Brain microvascular endothelial cell (primary cell): Measurements from ENCODE around the gene SRPK1.
A peak's percentile ranks its signal among the peaks of the same experiment; 100 is the strongest.

Experiments used
- DNase-seq: peaks from one replicate; pipeline ENCODE4 v3.0.0-alpha.2; 2020
- H3K27ac ChIP-seq: fragments of 250-450 bp; sonication (Bioruptor Pico); 2 replicates; pipeline ENCODE4 v1.5.1; 2020; ENCODE audit warnings: mild to moderate bottlenecking, moderate library complexity
- H3K27me3 ChIP-seq: fragments of 250-450 bp; sonication (Bioruptor Pico); replicated peaks from 2 replicates; pipeline ENCODE4 v1.5.1; 2020; ENCODE audit warnings: mild to moderate bottlenecking
- H3K36me3 ChIP-seq: fragments of 250-450 bp; sonication (Bioruptor Pico); replicated peaks from 2 replicates; pipeline ENCODE4 v1.5.1; 2020; ENCODE audit warnings: mild to moderate bottlenecking
- H3K4me3 ChIP-seq: 2 replicates; pipeline ENCODE4 v1.5.1; 2011; ENCODE audit warnings: low read depth, mild to moderate bottlenecking, control low read depth, low read length, moderate library complexity
- in situ Hi-C: cut with HindIII; loops from 2 replicates; pipeline ENCODE4 v1.10.0; 2017; ENCODE audit warnings: low sequenced_read_pairs, low pct_ligation_motif_present
- TF ChIP-seq, protein P1 (sequence below): IDR thresholded peaks from 2 replicates; pipeline ENCODE4 v1.5.1; 2011; ENCODE audit warnings: low read depth, mild to moderate bottlenecking, moderate library complexity, low read length, control low read depth, inconsistent platforms; ENCODE audit errors: missing control alignments

SRPK1 gene

DNA sequence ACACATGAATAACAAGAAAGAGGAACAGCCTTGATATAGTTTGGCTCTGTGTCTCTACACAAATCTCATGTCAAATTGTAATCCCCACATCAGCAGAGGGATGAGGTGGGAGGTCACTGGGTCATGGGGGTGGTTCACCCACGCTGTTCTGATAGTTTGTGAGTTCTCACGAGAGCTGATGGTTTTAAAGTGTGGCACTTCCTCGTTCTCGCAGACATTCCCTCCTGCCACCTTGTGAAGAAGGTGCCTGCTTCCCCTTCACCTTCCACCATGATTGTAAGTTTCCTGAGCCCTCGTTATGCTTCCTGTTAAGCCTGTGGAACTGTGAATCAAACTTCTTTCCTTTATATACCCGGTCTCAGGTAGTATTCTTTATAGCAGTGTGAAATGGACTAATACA lies 13.1 kb downstream of the SRPK1 start:
- DNase-seq: no peak
- in situ Hi-C loops: no loop called here
- Histone ChIP-seq H3K4me3 (no peak overlapping the region), H3K36me3 (peaks cover 19% of the 10 kb centered on the region), H3K27me3 (no peaks in the 10 kb centered on the region), H3K27ac (no peak overlapping the region)
- TF ChIP-seq, protein P1, sequence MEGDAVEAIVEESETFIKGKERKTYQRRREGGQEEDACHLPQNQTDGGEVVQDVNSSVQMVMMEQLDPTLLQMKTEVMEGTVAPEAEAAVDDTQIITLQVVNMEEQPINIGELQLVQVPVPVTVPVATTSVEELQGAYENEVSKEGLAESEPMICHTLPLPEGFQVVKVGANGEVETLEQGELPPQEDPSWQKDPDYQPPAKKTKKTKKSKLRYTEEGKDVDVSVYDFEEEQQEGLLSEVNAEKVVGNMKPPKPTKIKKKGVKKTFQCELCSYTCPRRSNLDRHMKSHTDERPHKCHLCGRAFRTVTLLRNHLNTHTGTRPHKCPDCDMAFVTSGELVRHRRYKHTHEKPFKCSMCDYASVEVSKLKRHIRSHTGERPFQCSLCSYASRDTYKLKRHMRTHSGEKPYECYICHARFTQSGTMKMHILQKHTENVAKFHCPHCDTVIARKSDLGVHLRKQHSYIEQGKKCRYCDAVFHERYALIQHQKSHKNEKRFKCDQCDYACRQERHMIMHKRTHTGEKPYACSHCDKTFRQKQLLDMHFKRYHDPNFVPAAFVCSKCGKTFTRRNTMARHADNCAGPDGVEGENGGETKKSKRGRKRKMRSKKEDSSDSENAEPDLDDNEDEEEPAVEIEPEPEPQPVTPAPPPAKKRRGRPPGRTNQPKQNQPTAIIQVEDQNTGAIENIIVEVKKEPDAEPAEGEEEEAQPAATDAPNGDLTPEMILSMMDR: no peak

- peak; percentile 46 for DNase-seq
- TF ChIP-seq, protein P1: no peak
- Histone ChIP-seq H3K36me3 (peaks cover 19% of the 10 kb centered on the region), H3K27me3 (no peaks in the 10 kb centered on the region), H3K4me3 (no peak overlapping the region), H3K27ac (peak overlapping the region; percentile 13)
- in situ Hi-C loops: no loop called here
Observed at GRCh38 chr6:35906499-35906846, 14.4 kb downstream of the SRPK1 start.

DNA sequence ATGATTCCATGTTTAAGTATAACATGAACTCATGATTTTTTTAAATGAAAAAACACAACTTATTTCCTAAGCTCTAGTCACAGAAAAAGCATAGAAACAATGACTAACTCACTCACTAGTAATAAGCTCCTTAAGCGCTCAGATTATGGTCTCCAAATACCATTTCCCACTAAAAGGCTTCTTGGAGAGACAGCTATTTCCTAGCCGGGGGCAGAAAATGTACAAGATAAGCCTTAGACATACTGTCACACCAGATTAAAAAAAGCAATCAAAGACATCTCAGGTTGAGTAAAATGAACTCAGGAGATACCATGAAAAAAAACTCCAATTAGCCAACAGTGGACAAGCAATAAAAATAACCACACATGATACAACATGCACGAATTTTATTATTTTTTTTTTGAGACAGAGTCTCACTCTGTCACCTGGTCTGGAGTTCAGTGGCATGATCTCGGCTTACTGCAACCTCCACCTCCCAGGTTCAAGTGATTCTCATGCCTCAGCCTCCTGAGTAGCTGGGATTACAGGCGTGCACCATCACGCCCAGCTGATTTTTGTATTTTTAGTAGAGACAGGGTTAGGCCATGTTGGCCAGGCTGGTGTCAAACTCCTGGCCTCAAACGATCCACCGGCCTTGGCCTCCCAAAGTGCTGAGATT lies 14.9 kb downstream of the SRPK1 start:
- Histone ChIP-seq H3K27ac (peak overlapping the region; percentile 13), H3K27me3 (no peaks in the 10 kb centered on the region), H3K36me3 (peaks cover 19% of the 10 kb centered on the region), H3K4me3 (no peak overlapping the region)
- in situ Hi-C loops: no loop called here
- TF ChIP-seq, protein P1: no peak
- no peak for DNase-seq

GRCh38 chr6:35905141-35905785 lies 15.6 kb downstream of the SRPK1 start:
- peaks cover 16% of the 10 kb centered on the region for H3K36me3 ChIP-seq
- in situ Hi-C loops: no loop called here

GRCh38 chr6:35903679-35904078 lies 17.2 kb downstream of the SRPK1 start:
- Histone ChIP-seq H3K36me3 (peaks cover 9% of the 10 kb centered on the region), H3K27me3 (no peaks in the 10 kb centered on the region), H3K4me3 (no peak overlapping the region), H3K27ac (no peak overlapping the region)
- in situ Hi-C loops: no loop called here
- TF ChIP-seq, protein P1: no peak
- no peak for DNase-seq

More at GRCh38 chr6:35905141-35905785, 15.6 kb downstream of the SRPK1 start:
- TF ChIP-seq, protein P1: no peak
- Histone ChIP-seq H3K4me3 (no peak overlapping the region), H3K27me3 (no peaks in the 10 kb centered on the region), H3K27ac (peak overlapping the region; percentile 0)
- no peak for DNase-seq

- Histone ChIP-seq H3K4me3 (no peak overlapping the region), H3K27ac (no peak overlapping the region), H3K27me3 (no peaks in the 10 kb centered on the region), H3K36me3 (peaks cover 9% of the 10 kb centered on the region)
- DNase-seq: no peak
- TF ChIP-seq, protein P1: no peak
- in situ Hi-C loops: no loop called here
Observed at GRCh38 chr6:35900448-35900847, 20.4 kb downstream of the SRPK1 start.
